Cardiac muscle cell (in vitro differentiated cells and primary cell): ENCODE measurements around the gene RTL10. TPM values are rescaled to one million over a fixed set of nuclear protein-coding genes. Genes with fewer than 3 reads are reported as not detected.

Experiments used
- DNase-seq, 2 donors: peaks; one replicate each; pipeline versions ENCODE4 v3.0.0 to v3.0.0-alpha.2; 2010 to 2017; ENCODE audit warnings: low read depth in 1 of 2, low spot score in 1 of 2
- H3K27ac ChIP-seq: fragments of 200-600 bp; sonication (generic); 2 replicates; pipeline ENCODE4 v1.5.1; 2016
- H3K27me3 ChIP-seq: fragments of 200-600 bp; sonication (generic); 2 replicates; pipeline ENCODE4 v1.6.0; 2016; ENCODE audit warnings: control low read depth
- H3K36me3 ChIP-seq: fragments of 200-600 bp; sonication (generic); 2 replicates; pipeline ENCODE4 v1.5.1; 2016; ENCODE audit warnings: control low read depth
- H3K4me1 ChIP-seq: fragments of 200-600 bp; sonication (generic); 2 replicates; pipeline ENCODE4 v1.8.1; 2017; ENCODE audit warnings: low read depth, mild to moderate bottlenecking, mixed run types
- H3K4me3 ChIP-seq: fragments of 200-600 bp; sonication (generic); 2 replicates; pipeline ENCODE4 v1.5.1; 2016; ENCODE audit warnings: mild to moderate bottlenecking
- H3K9me3 ChIP-seq: fragments of 200-600 bp; sonication (generic); 2 replicates; pipeline ENCODE4 v1.5.1; 2017; ENCODE audit warnings: low read depth, mild to moderate bottlenecking, control low read depth
- polyA plus RNA-seq: library from polyadenylated mRNA; unstranded; fragments of >200 nt; fragmentation: Nextera tagmentation; extraction: Ambion mirVana; gene quantifications from 2 replicates; pipeline ENCODE4 v1.2.1, GENCODE V29; 2016
- total RNA-seq: library from RNA; depleted of rRNA; stranded (reverse); fragments of >200 nt; gene quantifications from 2 replicates; pipeline ENCODE4 v1.2.3, GENCODE V29; 2016
- TF ChIP-seq, protein P1 (sequence below): IDR thresholded peaks from 2 replicates; pipeline ENCODE4 v1.5.1; 2012; ENCODE audit warnings: low read depth, mild to moderate bottlenecking, low read length

Gene RTL10
- total and polyA plus RNA-seq, 2 experiments from 2014 or later: 11.9 to 20.9 TPM

DNA sequence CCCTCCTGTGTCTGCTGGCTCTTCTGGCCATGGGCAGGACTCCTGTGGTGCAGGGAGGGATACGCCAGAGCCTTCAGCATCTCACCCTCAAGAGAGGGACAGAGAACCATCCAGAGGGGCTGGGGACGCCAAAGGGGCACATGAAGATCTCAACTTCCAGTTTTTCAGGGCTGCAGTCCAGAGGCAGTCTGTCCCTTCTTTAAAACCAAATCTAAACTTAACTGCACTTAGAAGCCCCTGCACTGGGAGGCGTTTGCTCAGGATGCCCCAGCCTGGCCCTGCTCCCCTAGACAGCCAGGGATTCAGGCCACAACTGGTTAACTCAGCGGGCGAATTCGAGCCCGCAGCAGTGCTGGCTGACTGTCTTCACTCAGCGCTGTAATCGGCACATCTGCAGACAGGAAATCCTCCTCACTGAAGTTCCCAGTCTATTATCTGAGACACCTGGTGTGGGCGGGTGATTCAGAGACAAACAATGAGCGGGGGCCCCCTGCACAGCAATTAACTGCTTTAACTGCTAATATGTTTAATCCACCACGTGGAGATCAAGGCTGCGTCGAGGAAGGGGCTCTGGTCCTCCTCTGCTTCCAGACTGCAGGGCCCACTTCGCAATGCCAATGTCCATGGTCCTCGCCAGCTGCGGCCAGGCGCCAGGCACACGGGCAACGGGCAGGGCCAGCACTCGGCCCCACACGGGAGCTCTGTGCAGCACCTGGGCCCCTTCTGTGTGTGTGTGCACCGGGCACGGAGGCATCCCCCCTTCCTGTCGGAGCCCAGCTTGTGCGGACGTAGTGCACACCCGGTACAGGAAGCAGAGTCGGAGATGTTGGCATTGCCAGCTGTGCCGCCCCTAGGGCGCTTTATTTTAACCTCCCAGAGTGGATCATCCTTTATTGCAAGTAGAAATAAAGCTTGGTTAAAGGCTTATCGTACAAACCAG is 36.9 kb upstream of the RTL10 start:
- Histone ChIP-seq H3K9me3 (no peaks in the 10 kb centered on the region), H3K4me1 (peaks cover 10% of the 10 kb centered on the region), H3K36me3 (no peaks in the 10 kb centered on the region), H3K27me3 (no peaks in the 10 kb centered on the region), H3K27ac (no peak overlapping the region), H3K4me3 (no peak overlapping the region)
- TF ChIP-seq, protein P1, sequence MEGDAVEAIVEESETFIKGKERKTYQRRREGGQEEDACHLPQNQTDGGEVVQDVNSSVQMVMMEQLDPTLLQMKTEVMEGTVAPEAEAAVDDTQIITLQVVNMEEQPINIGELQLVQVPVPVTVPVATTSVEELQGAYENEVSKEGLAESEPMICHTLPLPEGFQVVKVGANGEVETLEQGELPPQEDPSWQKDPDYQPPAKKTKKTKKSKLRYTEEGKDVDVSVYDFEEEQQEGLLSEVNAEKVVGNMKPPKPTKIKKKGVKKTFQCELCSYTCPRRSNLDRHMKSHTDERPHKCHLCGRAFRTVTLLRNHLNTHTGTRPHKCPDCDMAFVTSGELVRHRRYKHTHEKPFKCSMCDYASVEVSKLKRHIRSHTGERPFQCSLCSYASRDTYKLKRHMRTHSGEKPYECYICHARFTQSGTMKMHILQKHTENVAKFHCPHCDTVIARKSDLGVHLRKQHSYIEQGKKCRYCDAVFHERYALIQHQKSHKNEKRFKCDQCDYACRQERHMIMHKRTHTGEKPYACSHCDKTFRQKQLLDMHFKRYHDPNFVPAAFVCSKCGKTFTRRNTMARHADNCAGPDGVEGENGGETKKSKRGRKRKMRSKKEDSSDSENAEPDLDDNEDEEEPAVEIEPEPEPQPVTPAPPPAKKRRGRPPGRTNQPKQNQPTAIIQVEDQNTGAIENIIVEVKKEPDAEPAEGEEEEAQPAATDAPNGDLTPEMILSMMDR: no peak
- peak in 1 of 2 donors; percentile 79 for DNase-seq

DNA sequence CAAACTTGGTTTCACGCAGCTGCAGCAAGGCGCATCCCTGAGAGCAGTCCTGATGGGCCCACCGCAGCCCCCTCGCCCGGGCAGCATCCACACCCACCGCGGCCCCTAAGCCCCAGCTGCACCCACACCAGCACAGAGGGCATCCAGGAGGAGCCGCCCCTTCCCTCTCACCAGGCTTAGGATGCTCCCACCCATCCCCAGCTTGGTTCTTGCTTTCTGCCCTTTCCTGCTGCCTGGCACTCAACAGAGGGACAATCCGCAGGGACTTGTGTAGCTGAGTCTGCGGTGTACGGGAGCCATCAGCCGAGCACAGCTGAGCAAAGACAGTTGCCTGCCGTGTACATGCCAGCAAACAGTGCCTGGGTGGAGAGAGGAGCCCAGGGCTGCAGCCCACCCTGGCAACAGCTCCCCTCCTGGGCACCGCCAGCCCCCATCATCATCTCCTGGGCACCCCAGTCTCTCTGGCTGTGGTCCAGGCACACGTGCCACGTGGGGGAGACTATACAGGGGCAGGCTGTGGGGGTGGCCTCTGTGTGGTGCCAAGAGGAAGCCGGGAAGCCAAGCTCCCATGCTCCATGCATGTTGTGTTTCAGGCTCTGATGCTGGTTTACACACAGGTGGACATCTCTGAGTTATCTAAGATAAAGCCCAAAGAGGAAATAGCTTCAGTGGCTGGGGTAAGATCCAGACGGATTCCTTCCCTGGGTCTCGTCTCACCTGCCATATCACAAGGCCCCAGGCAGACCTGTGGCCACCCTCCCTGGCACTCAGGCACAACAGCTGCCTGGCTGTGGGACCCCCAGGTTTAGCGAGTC is 36.0 kb upstream of the RTL10 start:
- no peaks in the 10 kb centered on the region for H3K9me3 ChIP-seq
- H3K27me3 ChIP-seq: no peaks in the 10 kb centered on the region
- no peak for DNase-seq
- H3K4me1 ChIP-seq: peaks cover 10% of the 10 kb centered on the region
- no peaks in the 10 kb centered on the region for H3K36me3 ChIP-seq
- TF ChIP-seq, protein P1: no peak
- no peak overlapping the region for H3K4me3 ChIP-seq
- no peak overlapping the region for H3K27ac ChIP-seq

DNA sequence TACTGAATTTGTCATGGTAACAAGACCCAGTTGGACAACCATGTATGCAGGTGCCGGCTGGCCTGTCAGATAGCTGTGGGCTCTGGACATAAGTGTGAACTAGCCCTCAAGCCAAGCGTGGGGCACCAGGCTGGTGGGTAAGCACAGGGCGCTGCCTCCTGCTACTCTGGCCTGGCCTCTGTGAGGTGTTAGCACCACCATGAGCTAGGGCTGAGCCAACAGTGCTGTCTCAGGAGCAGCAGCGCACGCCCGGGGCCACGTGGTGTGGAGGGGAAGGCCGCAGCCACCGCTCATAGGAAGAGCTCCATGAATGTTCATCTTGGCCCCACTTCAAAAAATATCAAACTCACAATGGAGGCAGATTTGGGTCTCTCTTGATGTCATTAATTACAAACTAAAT is 35.3 kb upstream of the RTL10 start:
- TF ChIP-seq, protein P1: no peak
- H3K27ac ChIP-seq: no peak overlapping the region
- no peaks in the 10 kb centered on the region for H3K9me3 ChIP-seq

DNA sequence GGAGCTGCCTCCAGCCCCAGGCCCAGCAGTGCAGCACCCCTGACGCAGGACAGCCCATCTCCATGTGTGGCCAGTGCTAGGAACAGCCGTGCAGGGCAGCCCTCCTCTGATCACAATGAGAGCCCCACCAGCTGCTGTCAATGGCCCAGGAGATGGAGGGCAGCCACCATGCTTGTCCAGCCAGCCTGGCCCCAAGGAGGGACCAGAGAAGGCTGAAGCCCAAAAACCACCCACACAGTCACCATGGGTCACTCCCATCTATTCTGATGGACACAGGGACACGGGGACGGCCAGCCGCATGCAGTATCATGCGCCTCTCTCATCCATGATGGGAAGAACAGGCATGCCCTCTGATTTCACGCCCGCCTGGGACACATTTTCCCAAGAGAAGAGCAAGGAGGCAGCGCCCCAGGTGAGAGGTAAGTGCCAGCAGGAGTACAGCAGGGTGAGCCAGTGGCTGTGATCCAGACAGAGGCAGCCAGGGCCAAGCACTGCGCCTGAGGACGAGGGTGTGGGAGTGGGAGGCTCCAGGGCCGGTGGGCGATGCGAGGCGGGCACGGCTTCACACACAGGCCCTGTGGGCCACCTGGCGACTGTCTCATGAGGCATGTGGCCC is 33.6 kb upstream of the RTL10 start:
- no peak for DNase-seq
- no peak overlapping the region for H3K27ac ChIP-seq
- TF ChIP-seq, protein P1: no peak
- H3K27me3 ChIP-seq: no peaks in the 10 kb centered on the region
- no peaks in the 10 kb centered on the region for H3K36me3 ChIP-seq
- peaks cover 10% of the 10 kb centered on the region for H3K4me1 ChIP-seq
- H3K4me3 ChIP-seq: no peak overlapping the region
- no peaks in the 10 kb centered on the region for H3K9me3 ChIP-seq

More for the DNA sequence above, 35.3 kb upstream of the RTL10 start:
- no peaks in the 10 kb centered on the region for H3K36me3 ChIP-seq
- peaks cover 10% of the 10 kb centered on the region for H3K4me1 ChIP-seq
- no peak for DNase-seq
- no peaks in the 10 kb centered on the region for H3K27me3 ChIP-seq
- H3K4me3 ChIP-seq: no peak overlapping the region

DNA sequence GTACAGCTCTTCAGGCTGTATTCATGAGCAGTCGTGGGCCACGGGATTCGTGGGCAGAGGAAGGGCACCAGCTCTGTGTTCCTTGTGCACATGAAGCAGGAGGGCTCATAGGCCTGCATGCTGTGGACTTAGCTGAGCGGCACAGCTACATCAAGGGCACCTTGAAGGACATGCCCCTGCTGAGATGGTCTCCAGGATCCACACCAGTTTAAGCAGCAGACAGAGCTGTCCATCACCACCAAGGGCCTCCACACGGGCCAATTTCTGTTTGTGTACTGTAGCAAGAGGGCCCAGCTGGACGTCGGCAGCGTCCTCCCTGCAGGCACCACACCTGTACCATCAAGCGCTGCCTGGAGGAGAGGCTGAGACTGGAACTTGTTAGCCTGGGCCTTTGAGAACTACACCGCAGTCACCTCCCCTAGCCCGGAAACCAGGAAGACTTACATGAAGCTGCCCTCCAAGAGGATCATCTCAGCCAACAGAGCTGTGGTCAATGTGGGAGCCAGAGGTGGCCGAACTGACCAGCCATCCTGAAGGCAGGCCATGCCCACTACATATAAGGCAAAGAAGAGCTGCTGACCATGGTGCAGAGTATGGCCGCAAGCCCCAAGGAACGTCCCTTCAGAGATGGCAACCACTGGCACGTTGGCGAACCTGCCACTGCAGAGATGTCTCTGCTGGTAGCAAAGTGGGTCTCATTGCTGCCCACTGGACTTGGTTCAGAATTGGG is 32.7 kb upstream of the RTL10 start:
- H3K27me3 ChIP-seq: no peaks in the 10 kb centered on the region
- H3K27ac ChIP-seq: no peak overlapping the region
- no peaks in the 10 kb centered on the region for H3K36me3 ChIP-seq
- H3K4me1 ChIP-seq: peaks cover 10% of the 10 kb centered on the region
- no peak for DNase-seq
- TF ChIP-seq, protein P1: no peak
- no peak overlapping the region for H3K4me3 ChIP-seq
- H3K9me3 ChIP-seq: no peaks in the 10 kb centered on the region
